ENCODE data around the gene RPS8. TPM values are rescaled to one million over a fixed set of nuclear protein-coding genes. Genes with fewer than 3 reads are reported as not detected.

Gene RPS8
- total RNA-seq, 1 experiment from 2014 or later, result 1,087 TPM

- ATAC-seq (peak; percentile 96), DNase-seq (ENCODE audit: low read depth, low spot score) (peak; percentile 89)
- no peak for TF ChIP-seq CTCF (IDR thresholded peaks at IDR 0.05)
- no peak for TF ChIP-seq REST (IDR thresholded peaks at IDR 0.05; ENCODE audit: insufficient read depth in 1 of 2, low read depth in 2 of 2, low read length in 1 of 2)
- TF ChIP-seq POLR2AphosphoS5 (IDR thresholded peaks at IDR 0.05; ENCODE audit: low read depth, low read length), result peak; percentile 100
- TF ChIP-seq TCF7L2 (IDR thresholded peaks at IDR 0.05; ENCODE audit: low read depth, low read length), result peak; percentile 75
- TF ChIP-seq SIN3A (IDR thresholded peaks at IDR 0.05; ENCODE audit: borderline replicate concordance, insufficient read depth, low read depth, low read length), result peak; percentile 95
- ChIA-PET POLR2A (interaction anchor here (0.6 to 1.6 kb wide), 14 partner anchors 10 to 251 kb away, joined by 3 to 25 read pairs (median 4); partner anchors contain the start of genes BEST4, DYNLT4, EIF2B3 and HECTD3), CTCF (interaction anchor here (0.9 kb wide), 1 partner anchor 20 kb away, joined by 3 read pairs; the partner anchor contains the start of gene PLK3)
- H3K9me3 ChIP-seq (ENCODE audit: control insufficient read depth, insufficient read depth, low read depth, low read length), result no peaks in the 10 kb centered on the region
- no peaks in the 10 kb centered on the region for H3K36me3 ChIP-seq (ENCODE audit: control insufficient read depth, insufficient read depth, low read length)
- H3K27ac ChIP-seq (ENCODE audit: low read length), result peak overlapping the region; percentile 99
- TSS peak; percentile 100 for BruUV-seq (replicated peaks)
- intact Hi-C loops (cut with micrococcal nuclease; ENCODE audit: unreplicated experiment) (loop anchor here (2.0 to 10.0 kb wide), 2 partner anchors 27 to 85 kb away; partner anchors contain the start of genes KIF2C and RNU5D-1), in situ Hi-C loops (cut with HindIII; ENCODE audit: low pct_unique_long_range_greater_than_20kb, low sequenced_read_pairs) (no loop called here)
- H3K4me1 ChIP-seq (ENCODE audit: control insufficient read depth, insufficient read depth, low read length), result peaks cover 10% of the 10 kb centered on the region; the same call in 1 of the 2 replicates
- no peaks in the 10 kb centered on the region for H3K27me3 ChIP-seq (ENCODE audit: control insufficient read depth, insufficient read depth, low read length)
- H3K4me3 ChIP-seq (ENCODE audit: low read depth in 2 of 2, low read length in 2 of 2), result peak overlapping the region; percentile 50 to 76
Measured at GRCh38 chr1:44819608-44820327, 44.4 kb downstream of the RPS8 start.

DNA sequence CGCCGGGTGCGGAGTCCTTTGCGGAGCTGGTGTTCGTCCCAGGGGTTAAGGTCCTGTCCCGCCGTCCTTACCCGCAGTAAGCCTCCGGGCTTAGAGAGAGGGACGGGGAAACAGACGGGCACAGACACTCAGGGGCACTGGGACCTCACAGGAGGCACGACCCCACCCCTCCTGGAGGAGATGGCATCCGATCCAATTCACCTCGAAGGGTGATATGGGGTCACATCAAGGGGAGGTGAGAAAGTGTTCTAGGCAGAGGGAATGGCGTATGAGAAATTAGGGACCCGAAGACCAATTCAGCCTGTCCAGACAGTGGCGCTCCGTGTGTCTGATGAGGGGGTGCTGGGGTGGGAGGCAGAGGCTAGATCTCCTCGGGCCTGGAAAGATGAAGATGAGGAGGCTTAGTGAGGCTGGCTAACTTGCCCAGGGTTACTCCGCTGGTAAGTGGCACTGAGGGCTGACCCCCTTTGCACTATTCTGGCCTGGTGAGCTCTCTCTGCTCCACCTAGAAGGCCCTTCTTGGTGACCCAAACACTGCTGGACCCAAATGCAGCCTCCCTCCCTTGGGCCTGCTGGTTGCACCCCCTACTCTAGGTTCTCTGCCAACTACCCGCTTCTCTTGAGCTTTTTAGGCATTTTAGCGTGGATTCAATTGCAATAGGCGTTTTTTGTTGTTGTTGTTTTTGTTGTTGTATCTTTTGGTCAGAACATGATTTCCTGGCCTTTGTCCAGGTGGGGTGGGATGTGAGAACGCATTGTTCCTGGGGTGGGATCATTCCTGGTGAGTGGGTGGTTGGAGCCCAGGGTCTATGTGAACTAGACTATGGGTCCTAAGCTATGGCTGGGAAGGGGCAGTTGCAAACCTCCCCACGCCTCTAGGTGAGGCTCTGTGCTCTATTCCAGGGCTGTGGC is 45.2 kb downstream of the RPS8 start:
- H3K9me3 ChIP-seq (ENCODE audit: control insufficient read depth, insufficient read depth, low read depth, low read length), result no peaks in the 10 kb centered on the region
- intact Hi-C loops (cut with micrococcal nuclease; ENCODE audit: unreplicated experiment) (no loop called here), in situ Hi-C loops (cut with HindIII; ENCODE audit: low pct_unique_long_range_greater_than_20kb, low sequenced_read_pairs) (no loop called here)
- ChIA-PET CTCF (no interaction called here), POLR2A (interaction anchor here (0.6 to 1.6 kb wide), 4 partner anchors 38 to 170 kb away, joined by 3 to 5 read pairs (median 4); no protein-coding TSS in a partner anchor)
- peak overlapping the region; percentile 99 for H3K27ac ChIP-seq (ENCODE audit: low read length)
- BruUV-seq (replicated peaks), result no TSS peak
- ATAC-seq (no peak; the same call in 1 of the 2 replicates), DNase-seq (ENCODE audit: low read depth, low spot score) (no peak)
- peak overlapping the region; percentile 50 to 76 for H3K4me3 ChIP-seq (ENCODE audit: low read depth in 2 of 2, low read length in 2 of 2)
- H3K36me3 ChIP-seq (ENCODE audit: control insufficient read depth, insufficient read depth, low read length), result no peaks in the 10 kb centered on the region
- TF ChIP-seq REST (IDR thresholded peaks at IDR 0.05; ENCODE audit: insufficient read depth in 1 of 2, low read depth in 2 of 2, low read length in 1 of 2), result no peak
- no peak for TF ChIP-seq SIN3A (IDR thresholded peaks at IDR 0.05; ENCODE audit: borderline replicate concordance, insufficient read depth, low read depth, low read length)
- TF ChIP-seq POLR2AphosphoS5 (IDR thresholded peaks at IDR 0.05; ENCODE audit: low read depth, low read length), result no peak
- TF ChIP-seq CTCF (IDR thresholded peaks at IDR 0.05), result no peak
- TF ChIP-seq TCF7L2 (IDR thresholded peaks at IDR 0.05; ENCODE audit: low read depth, low read length), result no peak
- no peaks in the 10 kb centered on the region for H3K27me3 ChIP-seq (ENCODE audit: control insufficient read depth, insufficient read depth, low read length)
- H3K4me1 ChIP-seq (ENCODE audit: control insufficient read depth, insufficient read depth, low read length), result peaks cover 4% of the 10 kb centered on the region; the same call in 1 of the 2 replicates

All from Panc1 (cell line).